ENCODE measurements around the gene TMA7.

TMA7 gene

GRCh38 chr3:48416546-48416945 is 23.5 kb upstream of the TMA7 start:
- H3K27ac ChIP-seq (ENCODE audit: extremely low read depth, low read depth, low read length), result no peak overlapping the region
- ChIA-PET CTCF (interaction anchor here (1.7 kb wide), 1 partner anchor 19 kb away, joined by 7 read pairs; no protein-coding TSS in a partner anchor), POLR2A (no interaction called here)
- no peak for TF ChIP-seq ZNF548 (tag by site-specific recombination; IDR thresholded peaks at IDR 0.05)
- no peak for TF ChIP-seq KLF10 (tag by site-specific recombination; IDR thresholded peaks at IDR 0.05)
- no peak for TF ChIP-seq ZEB2 (tag by site-specific recombination; IDR thresholded peaks at IDR 0.05)
- TF ChIP-seq ZNF626 (tag by site-specific recombination; IDR thresholded peaks at IDR 0.05), result no peak
- TF ChIP-seq ZNF580 (tag by site-specific recombination; IDR thresholded peaks at IDR 0.05), result no peak
- no peak for TF ChIP-seq ZNF239 (tag by site-specific recombination; IDR thresholded peaks at IDR 0.05)
- TF ChIP-seq ZSCAN5A (tag by site-specific recombination; IDR thresholded peaks at IDR 0.05), result no peak
- TF ChIP-seq ZNF473 (tag by site-specific recombination; IDR thresholded peaks at IDR 0.05), result no peak
- no peak for TF ChIP-seq ZNF664 (tag by site-specific recombination; IDR thresholded peaks at IDR 0.05)
- H3K4me3 ChIP-seq (ENCODE audit: low read depth, low read length), result no peak overlapping the region
- no peaks in the 10 kb centered on the region for H3K4me1 ChIP-seq (ENCODE audit: control insufficient read depth, insufficient read depth, low read length)
- H3K9me3 ChIP-seq (ENCODE audit: control insufficient read depth, insufficient read depth, low read depth, low read length), result no peaks in the 10 kb centered on the region
- H3K36me3 ChIP-seq (ENCODE audit: control insufficient read depth in 2 of 2, insufficient read depth in 1 of 2, low read length in 2 of 2), result peaks cover 0 to 36% of the 10 kb centered on the region in 2 experiments; a peak in 1 of 3 replicates

- H3K36me3 ChIP-seq (ENCODE audit: control insufficient read depth in 2 of 2, insufficient read depth in 1 of 2, low read length in 2 of 2), result peaks cover 0 to 26% of the 10 kb centered on the region in 2 experiments; a peak in 1 of 3 replicates
- CTCF ChIA-PET, result interaction anchor here (0.6 to 1.7 kb wide), 2 partner anchors 18 to 463 kb away, joined by 3 to 7 read pairs; no protein-coding TSS in a partner anchor
- POLR2A ChIA-PET, result interaction anchor here (0.6 kb wide), 1 partner anchor 17 kb away, joined by 3 read pairs; no protein-coding TSS in a partner anchor
- no peaks in the 10 kb centered on the region for H3K9me3 ChIP-seq (ENCODE audit: control insufficient read depth, insufficient read depth, low read depth, low read length)
- no peak overlapping the region for H3K4me3 ChIP-seq (ENCODE audit: low read depth, low read length)
- no peak overlapping the region for H3K27ac ChIP-seq (ENCODE audit: extremely low read depth, low read depth, low read length)
- TF ChIP-seq, protein P1, sequence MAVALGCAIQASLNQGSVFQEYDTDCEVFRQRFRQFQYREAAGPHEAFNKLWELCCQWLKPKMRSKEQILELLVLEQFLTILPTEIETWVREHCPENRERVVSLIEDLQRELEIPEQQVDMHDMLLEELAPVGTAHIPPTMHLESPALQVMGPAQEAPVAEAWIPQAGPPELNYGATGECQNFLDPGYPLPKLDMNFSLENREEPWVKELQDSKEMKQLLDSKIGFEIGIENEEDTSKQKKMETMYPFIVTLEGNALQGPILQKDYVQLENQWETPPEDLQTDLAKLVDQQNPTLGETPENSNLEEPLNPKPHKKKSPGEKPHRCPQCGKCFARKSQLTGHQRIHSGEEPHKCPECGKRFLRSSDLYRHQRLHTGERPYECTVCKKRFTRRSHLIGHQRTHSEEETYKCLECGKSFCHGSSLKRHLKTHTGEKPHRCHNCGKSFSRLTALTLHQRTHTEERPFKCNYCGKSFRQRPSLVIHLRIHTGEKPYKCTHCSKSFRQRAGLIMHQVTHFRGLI (tag by site-specific recombination; IDR thresholded peaks at IDR 0.05), result no peak
- no peak for TF ChIP-seq ZBTB20 (tag by site-specific recombination; IDR thresholded peaks at IDR 0.05)
- no peak for TF ChIP-seq ELK4 (IDR thresholded peaks at IDR 0.05; ENCODE audit: borderline replicate concordance, low read depth, low read length)
- TF ChIP-seq BCL11A (tag by site-specific recombination; IDR thresholded peaks at IDR 0.05; ENCODE audit: low read depth), result no peak
- TF ChIP-seq ZXDB (tag by site-specific recombination; IDR thresholded peaks at IDR 0.05), result no peak
- no peak for TF ChIP-seq KLF16 (tag by site-specific recombination; IDR thresholded peaks at IDR 0.05)
- no peaks in the 10 kb centered on the region for H3K4me1 ChIP-seq (ENCODE audit: control insufficient read depth, insufficient read depth, low read length)
Measured at GRCh38 chr3:48417529-48418108, 22.4 kb upstream of the TMA7 start.

- H3K36me3 ChIP-seq (ENCODE audit: control insufficient read depth in 2 of 2, insufficient read depth in 1 of 2, low read length in 2 of 2), result peaks cover 0 to 21% of the 10 kb centered on the region in 2 experiments; a peak in 1 of 3 replicates
- ChIA-PET POLR2A (no interaction called here), CTCF (interaction anchor here (0.6 to 1.9 kb wide), 4 partner anchors 9 to 195 kb away, joined by 3 to 10 read pairs (median 4); no protein-coding TSS in a partner anchor)
Measured at GRCh38 chr3:48418140-48418539, 21.9 kb upstream of the TMA7 start.

More at GRCh38 chr3:48418140-48418539, 21.9 kb upstream of the TMA7 start:
- Histone ChIP-seq H3K27ac (ENCODE audit: extremely low read depth, low read depth, low read length) (no peak overlapping the region), H3K4me3 (ENCODE audit: low read depth, low read length) (no peak overlapping the region), H3K9me3 (ENCODE audit: control insufficient read depth, insufficient read depth, low read depth, low read length) (no peaks in the 10 kb centered on the region), H3K4me1 (ENCODE audit: control insufficient read depth, insufficient read depth, low read length) (no peaks in the 10 kb centered on the region)
- TF ChIP-seq ZNF23 (tag by site-specific recombination; IDR thresholded peaks at IDR 0.05; ENCODE audit: borderline replicate concordance), result no peak
- TF ChIP-seq, protein P1 (tag by site-specific recombination; IDR thresholded peaks at IDR 0.05), result no peak
- no peak for TF ChIP-seq MZF1 (tag by site-specific recombination; IDR thresholded peaks at IDR 0.05; ENCODE audit: borderline replicate concordance)
- no peak for TF ChIP-seq ZNF302 (tag by site-specific recombination; IDR thresholded peaks at IDR 0.05; ENCODE audit: low read depth)
- TF ChIP-seq ZNF350 (tag by site-specific recombination; IDR thresholded peaks at IDR 0.05), result no peak
- TF ChIP-seq ZNF335 (tag by site-specific recombination; conservative IDR thresholded peaks at IDR 0.05), result no peak
